Neural progenitor cell (in vitro differentiated cells): Measurements from ENCODE around the gene ZKSCAN5. TPM values are rescaled to one million over a fixed set of nuclear protein-coding genes. Genes with fewer than 3 reads are reported as not detected.

Experiments
- DNase-seq: peaks from one replicate; pipeline ENCODE4 v3.0.0-alpha.2; 2016; ENCODE audit warnings: low spot score
- H2AFZ ChIP-seq: fragments of 200-600 bp; sonication (generic); replicated peaks from 2 replicates; pipeline ENCODE4 v1.6.1; 2016; ENCODE audit warnings: antibody characterized with exemption
- H3F3A ChIP-seq: fragments of 200-600 bp; sonication (generic); 2 replicates; pipeline ENCODE4 v1.6.1; 2016; ENCODE audit warnings: antibody characterized with exemption, low read depth
- H3K27ac ChIP-seq: fragments of 200-600 bp; sonication (generic); 2 replicates; pipeline ENCODE4 v1.5.1; 2016; ENCODE audit warnings: mild to moderate bottlenecking
- H3K27me3 ChIP-seq: fragments of 200-600 bp; sonication (generic); 2 replicates; pipeline ENCODE4 v1.6.1; 2016; ENCODE audit warnings: mild to moderate bottlenecking, moderate library complexity
- H3K36me3 ChIP-seq: fragments of 200-600 bp; sonication (generic); 2 replicates; pipeline ENCODE4 v1.5.1; 2016
- H3K4me1 ChIP-seq: fragments of 200-600 bp; sonication (generic); 2 replicates; pipeline ENCODE4 v1.6.1; 2016; ENCODE audit warnings: mixed run types
- H3K4me2 ChIP-seq: fragments of 200-600 bp; sonication (generic); 2 replicates; pipeline ENCODE4 v1.6.1; 2016
- H3K4me3 ChIP-seq: fragments of 200-600 bp; sonication (generic); 2 replicates; pipeline ENCODE4 v1.5.1; 2016
- H3K79me2 ChIP-seq: fragments of 200-600 bp; sonication (generic); 2 replicates; pipeline ENCODE4 v1.6.1; 2016; ENCODE audit warnings: low read depth
- H3K9ac ChIP-seq: fragments of 200-600 bp; sonication (generic); 2 replicates; pipeline ENCODE4 v1.6.1; 2016
- H3K9me3 ChIP-seq: fragments of 200-600 bp; sonication (generic); 2 replicates; pipeline ENCODE4 v1.5.1; 2016; ENCODE audit warnings: low read depth
- H4K20me1 ChIP-seq: fragments of 200-600 bp; sonication (generic); 2 replicates; pipeline ENCODE4 v1.6.1; 2016; ENCODE audit warnings: low read depth
- H3K27ac Mint-ChIP-seq: 3 replicates; pipeline ENCODE4 v1.8.0; 2021; ENCODE audit warnings: mixed read lengths
- H3K27me3 Mint-ChIP-seq: 2 replicates; pipeline ENCODE4 v1.8.0; 2022; ENCODE audit warnings: low read depth, mild to moderate bottlenecking, inconsistent platforms, moderate library complexity, mixed read lengths; ENCODE audit not compliant: insufficient read depth
- H3K36me3 Mint-ChIP-seq: 3 replicates; pipeline ENCODE4 v1.8.0; 2021; ENCODE audit warnings: mixed read lengths
- H3K4me1 Mint-ChIP-seq: 3 replicates; pipeline ENCODE4 v1.8.0; 2021; ENCODE audit warnings: mixed read lengths
- H3K4me3 Mint-ChIP-seq: 3 replicates; pipeline ENCODE4 v1.8.0; 2021; ENCODE audit warnings: mild to moderate bottlenecking, moderate library complexity, mixed read lengths
- H3K9me3 Mint-ChIP-seq: 3 replicates; pipeline ENCODE4 v1.8.0; 2020; ENCODE audit warnings: mixed read lengths
- EZH2 ChIP-seq: fragments of 200-600 bp; sonication (generic); IDR thresholded peaks from 2 replicates; pipeline ENCODE4 v1.6.1; 2017; ENCODE audit warnings: antibody characterized with exemption, mild to moderate bottlenecking, moderate library complexity
- EZH2phosphoT487 ChIP-seq: fragments of 200-600 bp; sonication (generic); IDR thresholded peaks from 2 replicates; pipeline ENCODE4 v1.6.1; 2017; ENCODE audit warnings: antibody characterized with exemption
- total RNA-seq: library from RNA; depleted of rRNA; stranded (reverse); fragments of >200 nt; gene quantifications from 2 replicates; pipeline ENCODE4 v1.2.3, GENCODE V29; 2015; ENCODE audit warnings: low replicate concordance
- TF ChIP-seq, protein P1 (sequence below): fragments of 200-600 bp; sonication (generic); IDR thresholded peaks from 2 replicates; pipeline ENCODE4 v1.5.1; 2017; ENCODE audit warnings: antibody characterized with exemption, mild to moderate bottlenecking

Gene ZKSCAN5
- 19.6 and 23.3 TPM in 2 replicates for total RNA-seq

DNA sequence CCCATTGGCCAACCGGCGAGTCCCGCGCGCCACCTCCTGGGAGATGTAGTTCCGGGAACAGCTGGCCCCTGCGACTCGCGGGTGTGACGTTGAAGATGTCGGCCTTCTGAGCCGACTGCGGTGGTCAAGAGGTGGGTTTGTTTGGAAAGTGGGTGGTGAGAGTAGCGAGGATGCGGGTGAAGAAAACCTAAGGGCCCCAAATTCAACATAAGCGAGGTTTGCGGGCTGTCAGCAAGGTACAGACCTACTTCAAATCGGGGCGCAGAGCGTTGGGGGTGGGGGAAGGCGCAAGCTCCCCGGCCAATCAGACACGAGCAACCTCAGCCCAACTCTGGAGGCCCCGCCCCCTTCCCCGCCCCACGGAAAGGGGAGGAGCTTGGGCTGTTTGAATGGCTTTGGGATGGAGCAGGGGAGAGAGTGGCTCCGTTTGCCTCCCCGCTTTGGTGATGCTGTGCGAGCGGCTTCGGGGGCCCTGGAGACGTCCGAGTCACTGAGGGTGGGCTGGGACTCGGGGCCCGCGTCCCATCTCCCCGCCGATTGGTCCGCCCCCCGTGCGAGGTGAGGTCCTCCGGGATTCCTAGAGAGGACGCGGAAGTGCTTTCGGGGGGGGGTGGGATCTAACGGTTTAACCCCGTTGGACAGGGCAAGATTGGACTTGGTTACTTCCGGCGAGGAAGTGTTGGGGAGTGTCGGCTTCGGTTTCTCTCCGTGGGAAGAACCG is at the start of gene ZKSCAN5:
Gene ZKSCAN5 (plus strand): TSS at position 60 of the 721 bp plus-strand sequence. CDS start 1,383 bp downstream, outside the sequence.
- Histone ChIP-seq H3K9me3 (no peaks in the 10 kb centered on the region), H3K4me3 (peak within 1 kb of the TSS; percentile 92), H3K9ac (peak within 1 kb of the TSS; percentile 75), H4K20me1 (no peaks in the 10 kb centered on the region), H3K36me3 (no peaks in the 10 kb centered on the region), H3K4me1 (peaks cover 9% of the 10 kb centered on the region), H3F3A (peaks cover 25% of the 10 kb centered on the region), H3K4me2 (peak within 1 kb of the TSS; percentile 87), H3K27ac (peak within 1 kb of the TSS; percentile 85), H2AFZ (peak within 1 kb of the TSS; percentile 99), H3K27me3 (no peaks in the 10 kb centered on the region), H3K79me2 (peaks cover 55% of the 10 kb centered on the region)
- DNase-seq, result peak; percentile 96
- Mint-ChIP-seq H3K4me1 (peaks cover 23% of the 10 kb centered on the region), H3K4me3 (peak within 1 kb of the TSS; percentile 97), H3K27me3 (peaks cover 4% of the 10 kb centered on the region), H3K36me3 (peaks cover 5% of the 10 kb centered on the region), H3K27ac (peak within 1 kb of the TSS; percentile 97), H3K9me3 (no peaks in the 10 kb centered on the region)
- TF ChIP-seq, protein P1, sequence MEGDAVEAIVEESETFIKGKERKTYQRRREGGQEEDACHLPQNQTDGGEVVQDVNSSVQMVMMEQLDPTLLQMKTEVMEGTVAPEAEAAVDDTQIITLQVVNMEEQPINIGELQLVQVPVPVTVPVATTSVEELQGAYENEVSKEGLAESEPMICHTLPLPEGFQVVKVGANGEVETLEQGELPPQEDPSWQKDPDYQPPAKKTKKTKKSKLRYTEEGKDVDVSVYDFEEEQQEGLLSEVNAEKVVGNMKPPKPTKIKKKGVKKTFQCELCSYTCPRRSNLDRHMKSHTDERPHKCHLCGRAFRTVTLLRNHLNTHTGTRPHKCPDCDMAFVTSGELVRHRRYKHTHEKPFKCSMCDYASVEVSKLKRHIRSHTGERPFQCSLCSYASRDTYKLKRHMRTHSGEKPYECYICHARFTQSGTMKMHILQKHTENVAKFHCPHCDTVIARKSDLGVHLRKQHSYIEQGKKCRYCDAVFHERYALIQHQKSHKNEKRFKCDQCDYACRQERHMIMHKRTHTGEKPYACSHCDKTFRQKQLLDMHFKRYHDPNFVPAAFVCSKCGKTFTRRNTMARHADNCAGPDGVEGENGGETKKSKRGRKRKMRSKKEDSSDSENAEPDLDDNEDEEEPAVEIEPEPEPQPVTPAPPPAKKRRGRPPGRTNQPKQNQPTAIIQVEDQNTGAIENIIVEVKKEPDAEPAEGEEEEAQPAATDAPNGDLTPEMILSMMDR, result no peak
- TF ChIP-seq EZH2phosphoT487 (no peak), EZH2 (no peak)

DNA sequence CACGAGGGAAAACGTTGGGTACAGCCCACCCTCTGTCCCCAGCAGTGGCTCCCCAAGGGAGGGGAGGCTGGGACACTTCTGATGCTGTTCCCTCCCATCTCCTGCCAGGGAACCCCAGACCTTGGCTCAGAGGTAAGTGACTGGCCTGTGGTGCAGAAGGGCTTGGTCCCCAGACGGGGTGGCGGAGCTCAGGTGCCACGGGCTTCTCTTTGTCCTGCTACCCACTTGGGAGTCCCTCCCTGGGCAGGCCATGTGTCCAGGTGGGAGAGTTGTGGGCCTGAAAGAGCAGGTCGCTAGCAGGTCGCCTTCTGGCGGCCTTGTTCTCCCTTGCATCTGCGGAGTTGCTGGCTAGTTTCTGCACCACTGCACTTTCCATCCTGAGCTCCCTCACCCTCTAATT is 48.6 kb upstream of the ZKSCAN5 start:
- Histone ChIP-seq H3K36me3 (no peaks in the 10 kb centered on the region), H3K4me3 (no peak overlapping the region), H4K20me1 (peaks cover 7% of the 10 kb centered on the region), H3F3A (peaks cover 41% of the 10 kb centered on the region), H2AFZ (no peak overlapping the region), H3K4me2 (no peak overlapping the region), H3K27me3 (no peaks in the 10 kb centered on the region), H3K79me2 (peaks cover 33% of the 10 kb centered on the region), H3K4me1 (no peaks in the 10 kb centered on the region), H3K9ac (no peak overlapping the region), H3K27ac (no peak overlapping the region), H3K9me3 (no peaks in the 10 kb centered on the region)
- no peak for DNase-seq
- H3K4me1 Mint-ChIP-seq, result peaks cover 4% of the 10 kb centered on the region
- no peaks in the 10 kb centered on the region for H3K9me3 Mint-ChIP-seq
- H3K36me3 Mint-ChIP-seq, result peaks cover 39% of the 10 kb centered on the region
- H3K27me3 Mint-ChIP-seq, result peaks cover 3% of the 10 kb centered on the region
- H3K4me3 Mint-ChIP-seq, result no peak overlapping the region
- no peak overlapping the region for H3K27ac Mint-ChIP-seq
- TF ChIP-seq EZH2 (no peak), EZH2phosphoT487 (no peak)

DNA sequence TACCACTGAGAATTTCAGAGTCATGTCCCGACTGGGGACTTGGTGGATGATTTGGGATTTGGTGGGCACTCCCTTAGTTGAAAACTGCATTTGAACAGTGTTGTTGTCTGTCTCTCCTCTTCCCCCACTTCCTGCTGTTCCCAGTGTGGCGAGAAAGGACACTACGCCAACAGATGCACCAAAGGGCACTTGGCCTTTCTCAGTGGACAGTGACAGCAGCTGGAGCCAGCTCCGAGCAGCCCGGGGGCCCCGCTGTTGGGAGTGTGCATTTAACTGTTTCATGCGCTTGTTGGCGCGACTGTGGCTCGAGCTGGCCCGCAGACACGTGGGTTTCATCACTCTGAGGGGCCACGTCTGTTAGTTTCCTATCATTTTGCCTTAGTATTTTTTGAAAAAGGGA is 48.2 kb upstream of the ZKSCAN5 start:
- H3K27ac Mint-ChIP-seq, result no peak overlapping the region
- Histone ChIP-seq H3K4me3 (no peak overlapping the region), H4K20me1 (peaks cover 7% of the 10 kb centered on the region), H3K9me3 (no peaks in the 10 kb centered on the region), H3K27me3 (no peaks in the 10 kb centered on the region), H3F3A (peaks cover 41% of the 10 kb centered on the region), H3K9ac (no peak overlapping the region), H3K27ac (no peak overlapping the region), H2AFZ (no peak overlapping the region), H3K36me3 (no peaks in the 10 kb centered on the region), H3K4me2 (no peak overlapping the region), H3K79me2 (peaks cover 37% of the 10 kb centered on the region), H3K4me1 (no peaks in the 10 kb centered on the region)
- DNase-seq, result no peak
- peaks cover 3% of the 10 kb centered on the region for H3K27me3 Mint-ChIP-seq
- H3K4me1 Mint-ChIP-seq, result peaks cover 4% of the 10 kb centered on the region
- H3K4me3 Mint-ChIP-seq, result no peak overlapping the region
- no peaks in the 10 kb centered on the region for H3K9me3 Mint-ChIP-seq
- H3K36me3 Mint-ChIP-seq, result peaks cover 35% of the 10 kb centered on the region
- TF ChIP-seq EZH2phosphoT487 (no peak), EZH2 (no peak)
- TF ChIP-seq, protein P1, result no peak

DNA sequence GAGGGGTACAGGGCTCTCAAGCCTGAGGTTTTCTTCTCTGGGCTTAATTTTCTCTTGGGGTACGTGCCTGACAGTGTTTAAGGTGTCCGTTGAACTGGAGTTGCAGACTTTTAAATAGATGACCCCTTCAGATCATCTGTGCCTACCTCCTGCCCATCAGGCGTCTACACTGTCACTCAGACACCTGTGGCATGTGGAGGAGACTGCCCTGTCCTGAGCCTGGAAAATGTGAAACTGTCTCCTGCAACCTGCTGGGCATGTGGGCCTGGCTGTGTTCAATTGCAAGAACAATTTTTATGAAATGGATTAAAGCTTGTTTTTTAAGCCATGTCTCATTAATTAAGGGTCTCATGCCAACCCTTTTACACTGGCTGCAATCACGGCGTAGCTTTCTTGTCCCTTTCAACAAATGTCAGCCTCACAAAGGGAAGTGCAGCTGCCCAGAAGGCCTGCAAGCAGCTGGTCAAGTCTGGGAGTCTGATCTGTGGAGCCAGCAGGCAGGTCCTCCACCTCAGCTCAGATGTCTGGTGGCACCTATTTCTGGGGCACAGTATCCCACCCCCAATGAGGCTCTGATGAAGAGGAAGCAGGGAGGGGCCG is 47.3 kb upstream of the ZKSCAN5 start:
- no peak overlapping the region for H3K27ac Mint-ChIP-seq
- no peak overlapping the region for H3K4me2 ChIP-seq
- H3K4me1 ChIP-seq, result no peaks in the 10 kb centered on the region
- H3K27me3 Mint-ChIP-seq, result peaks cover 3% of the 10 kb centered on the region
- H3K4me1 Mint-ChIP-seq, result peaks cover 4% of the 10 kb centered on the region
- peaks cover 46% of the 10 kb centered on the region for H3K79me2 ChIP-seq
- H2AFZ ChIP-seq, result no peak overlapping the region
- H3K9ac ChIP-seq, result no peak overlapping the region
- TF ChIP-seq EZH2phosphoT487 (no peak), EZH2 (no peak)
- TF ChIP-seq, protein P1, result no peak
- no peak for DNase-seq
- no peaks in the 10 kb centered on the region for H3K27me3 ChIP-seq
- no peaks in the 10 kb centered on the region for H3K9me3 ChIP-seq
- H3F3A ChIP-seq, result peaks cover 44% of the 10 kb centered on the region
- H3K36me3 ChIP-seq, result no peaks in the 10 kb centered on the region
- peaks cover 35% of the 10 kb centered on the region for H3K36me3 Mint-ChIP-seq
- H3K27ac ChIP-seq, result peak overlapping the region; percentile 37
- no peak overlapping the region for H3K4me3 Mint-ChIP-seq
- no peaks in the 10 kb centered on the region for H3K9me3 Mint-ChIP-seq
- no peak overlapping the region for H3K4me3 ChIP-seq
- H4K20me1 ChIP-seq, result peaks cover 6% of the 10 kb centered on the region
